ENCODE data around the gene PRPH2.

GRCh38 chr6:42745083-42745639 lies 22.8 kb upstream of the PRPH2 start:
- no peak for TF ChIP-seq TAF1 (IDR thresholded peaks at IDR 0.05; ENCODE audit: low read depth, low read length)
- TF ChIP-seq POLR2A (IDR thresholded peaks at IDR 0.05; ENCODE audit: low read depth, low read length) = no peak
